HG03460 (cell line): Measurements from ENCODE around the gene RASSF7.
"Not testable (repeated sequence)": the region's sequence is repeated elsewhere in the genome, so short reads cannot be mapped to it uniquely, and the experiment has no call there.

Experiments used
- ATAC-seq: cut with Tn5 transposase; IDR thresholded peaks from one replicate; pipeline ENCODE4 v1.9.1; 2021; ENCODE audit not compliant: unreplicated experiment

Gene RASSF7

GRCh38 chr11:560305-561147 is at the start of gene RASSF7, which contains the start of gene LMNTD2:
RASSF7 (plus strand) TSS chr11:560970; CDS start chr11:561769, 799 bp downstream.
LMNTD2 (minus strand) TSS chr11:560738; CDS start chr11:560716, 22 bp downstream.
- ATAC-seq = peak; percentile 56

DNA sequence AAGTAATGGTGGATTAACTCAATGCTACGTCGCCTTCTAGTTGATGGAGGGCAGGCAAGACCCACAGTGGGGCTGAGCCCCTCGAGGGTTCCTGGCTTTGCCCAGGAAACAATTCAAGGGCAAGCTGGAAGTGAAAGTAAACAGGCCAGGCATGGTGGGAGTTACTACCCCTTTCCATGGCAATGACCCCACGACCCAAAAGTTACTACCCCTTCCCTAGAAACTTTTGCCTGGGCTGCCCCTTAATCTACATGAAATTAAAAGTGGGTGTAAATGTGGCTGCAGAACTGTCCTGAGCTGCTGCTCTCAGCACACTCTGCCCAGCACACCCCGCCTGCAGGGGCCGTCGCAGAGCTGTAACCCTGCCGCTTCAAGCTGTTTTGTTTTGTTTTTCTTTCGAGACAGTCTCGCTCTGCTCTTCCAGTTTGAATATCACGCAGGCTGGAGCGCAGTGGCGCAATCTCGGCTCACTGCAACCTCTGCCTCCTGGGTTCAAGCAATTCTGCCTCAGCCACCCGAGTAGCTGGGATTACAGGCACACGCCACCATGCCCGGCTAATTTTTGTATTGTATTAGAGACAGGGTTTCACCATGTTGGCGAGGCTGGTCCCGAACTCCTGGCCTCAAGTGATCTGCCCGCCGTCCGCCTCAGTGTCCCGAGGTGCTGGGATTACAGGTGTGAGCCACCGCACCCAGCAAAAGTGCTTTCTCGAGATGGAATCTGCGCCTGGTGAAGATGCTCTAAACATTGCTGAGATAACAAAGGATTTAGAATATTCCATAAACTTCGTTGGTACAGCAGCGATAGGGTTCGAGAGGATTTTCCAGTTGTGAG is 47.8 kb upstream of the RASSF7 start:
- no peak for ATAC-seq

DNA sequence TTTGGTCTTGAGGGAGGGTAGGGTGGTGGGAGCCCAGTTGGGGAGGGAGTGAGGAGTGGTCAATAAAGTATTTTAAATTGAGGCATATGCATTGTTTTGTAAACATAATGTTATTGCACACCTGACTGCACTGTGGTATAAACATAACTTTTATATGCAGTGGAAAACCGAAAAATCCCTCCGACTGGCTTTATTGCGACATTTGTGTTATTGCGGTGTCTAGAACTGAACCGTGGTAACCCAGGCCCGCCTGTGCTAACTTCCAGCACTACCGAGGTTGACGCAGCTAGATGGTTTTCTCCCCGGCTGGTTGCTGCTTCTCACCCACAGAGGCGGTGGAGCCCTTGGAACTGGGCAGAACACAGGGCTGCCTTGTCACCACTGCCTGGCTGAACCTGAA is 46.2 kb upstream of the RASSF7 start:
- no peak for ATAC-seq

DNA sequence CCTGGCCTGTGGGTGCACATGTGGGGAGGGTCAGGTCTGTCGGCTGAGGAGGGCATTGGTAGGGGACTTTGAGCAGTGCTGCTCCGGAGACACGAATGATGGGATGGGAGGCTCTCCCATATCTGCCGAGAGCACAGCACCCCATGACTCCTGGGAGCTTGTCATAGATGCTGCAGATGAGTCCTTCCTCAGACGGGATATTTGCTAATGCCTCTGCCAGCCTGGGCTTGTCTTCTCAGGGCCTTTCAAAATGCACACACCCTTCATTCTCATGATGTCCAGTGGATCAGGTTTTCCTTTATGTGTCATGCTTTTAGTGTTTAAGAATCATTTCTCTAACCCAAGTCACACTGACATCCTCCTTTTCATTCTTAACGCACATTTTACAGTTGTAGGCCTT is 45.6 kb upstream of the RASSF7 start:
- no peak for ATAC-seq

- ATAC-seq = no peak
Measured at GRCh38 chr11:516400-516799, 44.4 kb upstream of the RASSF7 start.

DNA sequence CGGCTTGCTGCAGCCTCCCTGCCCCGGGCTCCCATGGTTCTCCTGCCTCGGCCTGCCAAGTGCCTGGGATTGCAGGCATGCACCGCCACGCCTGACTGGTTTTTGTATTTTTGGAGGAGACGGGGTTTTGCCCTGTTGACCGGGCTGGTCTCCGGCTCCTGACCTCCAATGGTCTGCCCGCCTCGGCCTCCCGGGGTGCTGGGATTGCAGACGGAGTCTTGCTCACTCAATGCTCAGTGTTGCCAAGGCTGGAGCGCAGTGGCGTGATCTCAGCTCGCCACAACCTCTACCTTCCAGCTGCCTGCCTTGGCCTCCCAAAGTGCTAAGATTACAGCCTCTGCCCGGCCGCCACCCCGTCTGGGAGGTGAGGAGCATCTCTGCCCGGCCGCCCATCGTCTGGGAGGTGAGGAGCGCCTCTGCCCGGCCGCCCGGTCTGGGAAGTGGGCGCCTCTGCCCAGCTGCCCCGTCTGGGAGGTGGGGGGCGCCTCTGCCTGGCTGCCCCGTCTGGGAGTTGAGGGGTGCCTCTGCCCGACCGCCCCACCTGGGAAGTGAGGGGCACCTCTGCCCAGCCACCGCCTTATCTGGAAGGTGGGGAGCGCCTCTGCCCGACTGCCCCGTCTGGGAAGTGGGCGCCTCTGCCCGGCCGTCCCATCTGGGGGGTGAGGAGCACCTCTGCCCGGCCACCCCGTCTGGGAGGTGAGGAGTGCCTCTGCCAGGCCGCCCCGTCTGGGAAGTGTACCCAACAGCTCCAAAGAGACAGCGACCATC is 43.7 kb upstream of the RASSF7 start:
- not testable (repeated sequence) for ATAC-seq

DNA sequence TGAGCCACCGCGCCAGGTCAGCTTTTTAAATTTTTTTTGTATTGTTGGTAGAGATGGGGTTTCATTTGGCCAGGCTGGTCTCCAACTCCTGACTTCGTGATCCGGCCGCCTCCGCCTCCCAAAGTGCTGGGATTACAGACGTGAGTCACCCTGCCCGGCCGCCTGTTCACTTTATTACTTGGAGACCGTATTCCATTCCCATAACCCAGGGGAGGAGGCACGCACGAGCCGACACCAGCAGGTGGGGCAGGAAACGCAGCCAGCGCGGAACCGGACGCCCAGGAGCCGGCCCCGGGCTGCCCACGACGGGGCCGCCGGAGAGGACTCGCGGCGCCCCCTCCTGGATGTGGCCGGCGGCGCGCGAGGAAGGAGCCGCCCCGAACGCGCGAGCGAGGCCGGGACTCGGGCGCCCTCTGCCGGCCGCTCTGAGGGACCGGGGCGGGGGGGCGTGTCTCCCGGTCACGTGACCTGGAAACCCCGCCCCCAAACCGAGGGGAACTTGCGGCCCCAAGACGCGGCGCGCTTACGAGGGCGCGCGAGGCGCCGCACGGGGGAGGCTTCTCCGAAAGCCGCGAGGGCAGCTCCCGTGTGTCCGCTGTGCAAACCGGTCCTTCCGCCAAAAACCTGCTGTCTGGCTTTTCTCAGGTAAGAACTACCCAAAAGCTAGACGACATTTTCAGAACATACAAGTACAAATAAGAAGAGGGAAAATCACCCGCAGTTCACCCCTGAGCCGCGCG is 42.1 kb upstream of the RASSF7 start:
- ATAC-seq = peak; percentile 77

GRCh38 chr11:520428-521176 is 40.2 kb upstream of the RASSF7 start:
- ATAC-seq = no peak

DNA sequence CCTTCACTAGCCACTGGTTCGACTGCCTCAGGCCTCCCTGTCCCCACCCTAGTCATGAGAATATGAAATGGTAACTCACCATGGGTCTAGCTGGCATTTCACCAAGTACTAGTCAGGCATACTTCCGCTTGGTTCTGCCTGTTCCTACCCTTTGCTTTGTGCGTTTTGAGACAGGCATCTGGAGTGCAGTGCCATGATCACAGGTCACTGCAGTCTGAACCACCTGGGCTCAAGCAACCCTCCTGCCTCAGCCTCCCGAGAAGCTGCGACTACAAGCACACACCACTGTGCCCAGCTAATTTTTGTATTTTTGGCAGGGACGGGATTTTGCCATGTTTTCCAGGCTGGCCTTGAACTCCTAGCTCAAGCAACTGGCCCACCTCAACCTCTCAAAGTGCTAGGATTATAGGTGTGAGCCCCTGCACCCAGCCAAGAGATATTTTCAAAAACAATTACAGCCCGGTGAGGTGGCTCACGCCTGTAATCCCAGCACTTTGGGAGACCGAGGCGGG is 39.5 kb upstream of the RASSF7 start:
- no peak for ATAC-seq

GRCh38 chr11:526192-526591 is 34.6 kb upstream of the RASSF7 start:
- ATAC-seq = no peak

DNA sequence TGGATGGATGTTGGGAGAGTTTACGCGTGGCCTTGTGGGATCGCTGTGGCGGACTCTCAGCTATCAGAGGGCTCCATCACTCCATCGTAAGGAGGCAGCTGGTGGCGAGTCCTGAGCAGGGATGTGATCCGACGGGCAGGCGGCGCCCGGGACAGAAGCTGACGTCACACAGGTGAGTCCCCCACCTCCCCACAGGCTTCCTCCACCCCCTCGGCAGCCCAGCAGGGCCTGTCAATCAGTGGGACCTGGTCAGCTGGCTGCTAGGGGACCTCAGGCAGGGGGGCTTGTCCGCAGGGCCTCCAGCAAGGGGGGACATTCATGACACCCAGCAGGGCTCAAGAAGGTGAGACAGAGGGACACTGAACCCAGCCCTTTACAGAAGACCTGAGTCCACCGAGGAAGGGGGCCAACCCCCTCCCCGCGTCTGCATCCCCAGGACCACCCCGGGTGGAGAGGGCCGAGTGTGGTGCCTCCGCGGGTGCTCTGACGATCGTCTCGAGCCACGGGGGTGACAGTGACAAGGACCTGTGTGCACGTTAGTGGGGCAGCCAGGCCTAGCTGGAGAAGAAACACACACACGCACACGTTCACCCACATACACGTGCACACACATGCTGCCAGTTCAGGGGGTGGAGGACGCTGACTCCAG is 32.5 kb upstream of the RASSF7 start:
- ATAC-seq = no peak

GRCh38 chr11:528815-529727 is 31.7 kb upstream of the RASSF7 start:
- no peak for ATAC-seq

DNA sequence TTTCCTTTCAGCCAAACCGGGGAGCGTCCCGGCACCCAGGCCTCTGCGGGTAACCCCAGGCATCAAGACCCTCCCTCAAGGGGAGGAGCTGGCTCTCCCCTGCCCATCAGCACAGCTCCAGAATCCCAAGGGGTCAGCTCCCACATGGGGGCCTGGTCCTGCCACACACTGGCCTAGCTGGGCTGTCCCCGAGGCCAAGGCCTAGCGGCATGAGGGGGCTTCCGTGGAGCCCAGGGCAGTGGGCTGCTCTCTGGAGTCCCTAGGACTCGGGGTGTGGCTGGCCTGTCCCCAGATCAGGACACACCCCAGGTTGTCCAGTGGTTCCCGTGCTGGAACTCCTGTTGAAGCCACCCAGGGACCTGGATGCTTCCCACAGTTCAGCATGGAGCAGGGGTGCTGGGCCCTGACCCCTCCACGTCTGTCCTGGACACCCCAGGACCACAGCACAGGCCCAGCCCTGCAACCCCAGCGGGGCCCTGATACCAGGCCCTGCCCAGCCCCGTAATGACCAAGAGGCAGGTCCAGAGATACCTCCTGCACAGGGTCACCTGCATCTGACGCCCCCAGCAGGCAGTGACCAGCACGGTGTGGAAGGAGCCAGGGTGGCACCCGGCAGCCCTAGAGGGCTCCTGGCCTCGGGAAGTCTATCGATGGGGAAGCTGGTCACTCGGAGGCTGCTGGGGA is 30.9 kb upstream of the RASSF7 start:
- no peak for ATAC-seq

- no peak for ATAC-seq
Measured at GRCh38 chr11:530960-531831, 29.6 kb upstream of the RASSF7 start.

GRCh38 chr11:531919-532526 is 28.7 kb upstream of the RASSF7 start:
- no peak for ATAC-seq

GRCh38 chr11:532527-532985 is 28.2 kb upstream of the RASSF7 start:
- no peak for ATAC-seq
